ENCODE measurements around the gene FZD10. TPM values are rescaled to one million over a fixed set of nuclear protein-coding genes. Genes with fewer than 3 reads are reported as not detected.

The FZD10 gene
- total and polyA plus RNA-seq, 2 of the 4 experiments (the other 2 are of a cell fraction): not detected

DNA sequence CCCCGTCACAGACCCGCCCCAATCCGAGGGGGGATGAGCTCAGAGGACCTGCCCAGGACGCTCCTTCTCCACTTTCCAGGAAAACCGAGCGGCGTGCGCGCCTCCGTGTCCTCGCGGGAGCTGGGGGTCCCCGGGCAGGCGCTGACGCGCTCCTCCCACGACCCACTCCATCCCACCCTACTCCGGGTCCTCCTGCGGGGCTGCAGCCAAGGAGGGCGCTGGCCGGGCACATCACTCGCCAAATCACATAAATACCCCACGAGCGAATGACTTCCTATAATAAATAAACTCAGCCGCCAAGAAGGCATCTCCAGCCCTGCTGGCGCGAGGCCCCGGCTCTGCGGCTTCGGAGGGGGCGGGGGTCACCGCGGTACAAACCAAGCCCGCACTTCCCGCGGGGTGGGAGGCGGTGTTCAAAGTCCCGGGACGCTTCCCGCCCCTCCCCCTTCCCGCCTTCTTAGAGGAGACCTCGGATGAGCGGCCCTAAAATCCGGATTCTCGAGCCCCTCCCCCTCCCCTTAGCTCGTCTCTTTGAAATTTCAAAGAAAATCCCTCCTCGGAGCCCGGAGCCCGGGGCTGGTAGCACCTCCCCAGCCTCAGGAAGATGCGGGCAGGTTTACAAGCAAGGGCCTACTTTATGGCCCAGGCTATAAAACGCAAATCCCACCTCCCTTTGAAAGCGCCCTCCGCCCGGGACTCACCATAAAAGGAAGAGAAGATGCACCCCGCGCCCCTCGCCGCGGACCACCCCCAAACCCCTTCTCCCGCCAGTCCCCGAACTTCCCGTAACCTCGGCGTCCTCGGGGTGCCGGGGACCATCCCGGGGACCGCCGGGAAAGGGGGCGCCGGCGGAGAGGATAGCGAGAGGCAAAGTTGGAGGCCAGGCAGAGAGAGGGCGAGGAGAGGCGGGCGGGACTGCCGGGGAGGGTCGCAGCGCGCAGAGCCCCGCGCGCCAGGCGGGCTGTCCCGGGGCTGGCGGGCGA is 712 bp upstream of the FZD10 start:
- WGBS, 2 experiments (ENCODE audit: extremely low coverage in 2 of 2, insufficient read length in 1 of 2): 2% methylated on average over 21 of the region's 87 CpGs; no CpG with 5 or more reads in 1 of the 2 experiments
- H2BK5ac ChIP-seq (ENCODE audit: low read depth, low read length, poor library complexity, severe bottlenecking): no peak overlapping the region
- H2BK15ac ChIP-seq (ENCODE audit: low read depth, low read length): no peak overlapping the region
- no peaks in the 10 kb centered on the region for H3K9me1 ChIP-seq (ENCODE audit: insufficient read depth, low read length)
- H3K18ac ChIP-seq (ENCODE audit: low read depth, low read length): no peak overlapping the region
- TF ChIP-seq SMC3 (IDR thresholded peaks at IDR 0.05; ENCODE audit: low read depth, low read length): no peak
- TF ChIP-seq MXI1 (IDR thresholded peaks at IDR 0.05; ENCODE audit: borderline replicate concordance, low read depth, low read length): no peak
- TF ChIP-seq, protein P1, sequence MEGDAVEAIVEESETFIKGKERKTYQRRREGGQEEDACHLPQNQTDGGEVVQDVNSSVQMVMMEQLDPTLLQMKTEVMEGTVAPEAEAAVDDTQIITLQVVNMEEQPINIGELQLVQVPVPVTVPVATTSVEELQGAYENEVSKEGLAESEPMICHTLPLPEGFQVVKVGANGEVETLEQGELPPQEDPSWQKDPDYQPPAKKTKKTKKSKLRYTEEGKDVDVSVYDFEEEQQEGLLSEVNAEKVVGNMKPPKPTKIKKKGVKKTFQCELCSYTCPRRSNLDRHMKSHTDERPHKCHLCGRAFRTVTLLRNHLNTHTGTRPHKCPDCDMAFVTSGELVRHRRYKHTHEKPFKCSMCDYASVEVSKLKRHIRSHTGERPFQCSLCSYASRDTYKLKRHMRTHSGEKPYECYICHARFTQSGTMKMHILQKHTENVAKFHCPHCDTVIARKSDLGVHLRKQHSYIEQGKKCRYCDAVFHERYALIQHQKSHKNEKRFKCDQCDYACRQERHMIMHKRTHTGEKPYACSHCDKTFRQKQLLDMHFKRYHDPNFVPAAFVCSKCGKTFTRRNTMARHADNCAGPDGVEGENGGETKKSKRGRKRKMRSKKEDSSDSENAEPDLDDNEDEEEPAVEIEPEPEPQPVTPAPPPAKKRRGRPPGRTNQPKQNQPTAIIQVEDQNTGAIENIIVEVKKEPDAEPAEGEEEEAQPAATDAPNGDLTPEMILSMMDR (conservative IDR thresholded peaks at IDR 0.05; ENCODE audit: low read depth, low read length): no peak
- TF ChIP-seq CHD1 (IDR thresholded peaks at IDR 0.05; ENCODE audit: low read depth, low read length): no peak
- no peak for TF ChIP-seq RCOR1 (IDR thresholded peaks at IDR 0.05; ENCODE audit: insufficient replicate concordance, low read length)
- no peak for TF ChIP-seq FOS (IDR thresholded peaks at IDR 0.05; ENCODE audit: low read depth, low read length)
- TF ChIP-seq RFX5 (IDR thresholded peaks at IDR 0.05; ENCODE audit: low read depth, low read length): no peak
- no peaks in the 10 kb centered on the region for H4K20me1 ChIP-seq (ENCODE audit: insufficient read depth, low read length)
- H3K4me3 ChIP-seq (ENCODE audit: insufficient read depth, low read depth, low read length): no peak overlapping the region
- no peaks in the 10 kb centered on the region for H3K36me3 ChIP-seq (ENCODE audit: control insufficient read depth, insufficient read depth, low read length)
- no peak overlapping the region for H4K5ac ChIP-seq (ENCODE audit: low read depth, low read length)
- in situ Hi-C loops (cut with MboI; ENCODE audit: low sequenced_read_pairs) (no loop called here), intact Hi-C loops (cut with micrococcal nuclease) (no loop called here), dilution Hi-C loops (cut with HindIII; ENCODE audit: low sequenced_read_pairs, unreplicated experiment) (no loop called here)
- H3K23ac ChIP-seq (ENCODE audit: low read depth, low read length): no peak overlapping the region
- BruUV-seq (replicated peaks): no TSS peak
- H3K14ac ChIP-seq (replicated peaks; ENCODE audit: low read depth, low read length): no peak overlapping the region
- DNase-seq (no peak), ATAC-seq (ENCODE audit: low read depth) (no peak)
- CTCF ChIA-PET: no interaction called here
- no peaks in the 10 kb centered on the region for H3K79me1 ChIP-seq (ENCODE audit: low read depth in 1 of 2, low read length in 2 of 2)
- no peak overlapping the region for H2AFZ ChIP-seq (replicated peaks; ENCODE audit: low read length, poor library complexity)
- no peak overlapping the region for H4K91ac ChIP-seq (ENCODE audit: insufficient read depth, low read depth, low read length)
- no peak overlapping the region for H2BK120ac ChIP-seq (ENCODE audit: low read depth, low read length)
- no peak overlapping the region for H3K9ac ChIP-seq (ENCODE audit: low read depth, low read length)
- no peak overlapping the region for H3K4me2 ChIP-seq (ENCODE audit: low read depth, low read length)
- H2AK9ac ChIP-seq (replicated peaks; ENCODE audit: low read depth, low read length, poor library complexity): no peak overlapping the region
- no peak overlapping the region for H3K27ac ChIP-seq (ENCODE audit: insufficient read depth, low read length)
- no peak overlapping the region for H3K56ac ChIP-seq (ENCODE audit: extremely low read depth, insufficient read depth, low read length)
- no peak overlapping the region for H2AK5ac ChIP-seq (ENCODE audit: low read depth, low read length)
- POLR2A ChIA-PET (ENCODE audit: unreplicated experiment): no interaction called here
- H3K4me1 ChIP-seq (ENCODE audit: control insufficient read depth, insufficient read depth, low read length): no peaks in the 10 kb centered on the region
- peaks cover 5% of the 10 kb centered on the region; the same call in 1 of the 2 replicates for H3K9me3 ChIP-seq (ENCODE audit: control insufficient read depth, insufficient read depth, low read length)
- H3K27me3 ChIP-seq (ENCODE audit: control insufficient read depth, insufficient read depth, low read length): no peaks in the 10 kb centered on the region
- H4K8ac ChIP-seq (ENCODE audit: low read depth in 2 of 2, low read length in 2 of 2): no peak overlapping the region
- H3K4ac ChIP-seq (ENCODE audit: low read depth, low read length): no peak overlapping the region
- H2BK20ac ChIP-seq (ENCODE audit: low read depth, low read length): no peak overlapping the region

All from IMR-90 (cell line).